ENCODE results near the gene PCNX3. TPM values are rescaled to one million over a fixed set of nuclear protein-coding genes. Genes with fewer than 3 reads are reported as not detected.

PCNX3 gene
- total RNA-seq, 1 donor, result 31.5 TPM

- TF ChIP-seq, protein P1, sequence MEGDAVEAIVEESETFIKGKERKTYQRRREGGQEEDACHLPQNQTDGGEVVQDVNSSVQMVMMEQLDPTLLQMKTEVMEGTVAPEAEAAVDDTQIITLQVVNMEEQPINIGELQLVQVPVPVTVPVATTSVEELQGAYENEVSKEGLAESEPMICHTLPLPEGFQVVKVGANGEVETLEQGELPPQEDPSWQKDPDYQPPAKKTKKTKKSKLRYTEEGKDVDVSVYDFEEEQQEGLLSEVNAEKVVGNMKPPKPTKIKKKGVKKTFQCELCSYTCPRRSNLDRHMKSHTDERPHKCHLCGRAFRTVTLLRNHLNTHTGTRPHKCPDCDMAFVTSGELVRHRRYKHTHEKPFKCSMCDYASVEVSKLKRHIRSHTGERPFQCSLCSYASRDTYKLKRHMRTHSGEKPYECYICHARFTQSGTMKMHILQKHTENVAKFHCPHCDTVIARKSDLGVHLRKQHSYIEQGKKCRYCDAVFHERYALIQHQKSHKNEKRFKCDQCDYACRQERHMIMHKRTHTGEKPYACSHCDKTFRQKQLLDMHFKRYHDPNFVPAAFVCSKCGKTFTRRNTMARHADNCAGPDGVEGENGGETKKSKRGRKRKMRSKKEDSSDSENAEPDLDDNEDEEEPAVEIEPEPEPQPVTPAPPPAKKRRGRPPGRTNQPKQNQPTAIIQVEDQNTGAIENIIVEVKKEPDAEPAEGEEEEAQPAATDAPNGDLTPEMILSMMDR (IDR thresholded peaks at IDR 0.05; ENCODE audit: insufficient read depth, low read length), result no peak
- no peak overlapping the region for H3K4me3 ChIP-seq (ENCODE audit: low read depth, low read length)
- DNase-seq (ENCODE audit: low read depth), result no peak
Observed at GRCh38 chr11:65619281-65619928, 3.8 kb downstream of the PCNX3 start.

- no peak for DNase-seq (ENCODE audit: low read depth)
- TF ChIP-seq, protein P1 (IDR thresholded peaks at IDR 0.05; ENCODE audit: insufficient read depth, low read length), result no peak
- no peak overlapping the region for H3K4me3 ChIP-seq (ENCODE audit: low read depth, low read length)
Observed at GRCh38 chr11:65620666-65621065, 5.1 kb downstream of the PCNX3 start.

DNA sequence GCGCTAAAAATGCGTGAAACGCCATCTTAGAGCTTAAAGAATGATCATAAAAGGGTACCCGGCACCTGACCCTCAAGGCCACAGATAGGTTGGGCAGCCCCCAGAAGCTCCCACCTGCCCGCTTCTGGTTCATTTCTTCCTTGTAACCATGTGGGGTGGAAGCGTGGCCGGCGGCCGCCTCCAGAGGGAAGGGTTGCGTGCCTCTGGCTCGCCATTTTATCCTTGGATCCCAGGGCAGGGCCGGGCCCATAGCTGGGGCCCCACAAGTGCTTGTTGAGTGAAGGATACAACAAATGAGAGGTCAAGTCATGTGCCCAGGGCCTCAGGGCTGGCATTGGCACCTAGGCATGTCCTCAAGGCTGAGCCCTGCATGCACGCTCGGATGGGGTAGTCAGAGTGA is 5.9 kb downstream of the PCNX3 start:
- TF ChIP-seq, protein P1 (IDR thresholded peaks at IDR 0.05; ENCODE audit: insufficient read depth, low read length), result no peak
- no peak for DNase-seq (ENCODE audit: low read depth)
- H3K4me3 ChIP-seq (ENCODE audit: low read depth, low read length), result no peak overlapping the region

GRCh38 chr11:65622011-65622410 is 6.4 kb downstream of the PCNX3 start:
- DNase-seq (ENCODE audit: low read depth), result no peak
- H3K4me3 ChIP-seq (ENCODE audit: low read depth, low read length), result no peak overlapping the region
- TF ChIP-seq, protein P1 (IDR thresholded peaks at IDR 0.05; ENCODE audit: insufficient read depth, low read length), result no peak

- TF ChIP-seq, protein P1 (IDR thresholded peaks at IDR 0.05; ENCODE audit: insufficient read depth, low read length), result no peak
- no peak for DNase-seq (ENCODE audit: low read depth)
- no peak overlapping the region for H3K4me3 ChIP-seq (ENCODE audit: low read depth, low read length)
Observed at GRCh38 chr11:65623177-65623576, 7.6 kb downstream of the PCNX3 start.

DNA sequence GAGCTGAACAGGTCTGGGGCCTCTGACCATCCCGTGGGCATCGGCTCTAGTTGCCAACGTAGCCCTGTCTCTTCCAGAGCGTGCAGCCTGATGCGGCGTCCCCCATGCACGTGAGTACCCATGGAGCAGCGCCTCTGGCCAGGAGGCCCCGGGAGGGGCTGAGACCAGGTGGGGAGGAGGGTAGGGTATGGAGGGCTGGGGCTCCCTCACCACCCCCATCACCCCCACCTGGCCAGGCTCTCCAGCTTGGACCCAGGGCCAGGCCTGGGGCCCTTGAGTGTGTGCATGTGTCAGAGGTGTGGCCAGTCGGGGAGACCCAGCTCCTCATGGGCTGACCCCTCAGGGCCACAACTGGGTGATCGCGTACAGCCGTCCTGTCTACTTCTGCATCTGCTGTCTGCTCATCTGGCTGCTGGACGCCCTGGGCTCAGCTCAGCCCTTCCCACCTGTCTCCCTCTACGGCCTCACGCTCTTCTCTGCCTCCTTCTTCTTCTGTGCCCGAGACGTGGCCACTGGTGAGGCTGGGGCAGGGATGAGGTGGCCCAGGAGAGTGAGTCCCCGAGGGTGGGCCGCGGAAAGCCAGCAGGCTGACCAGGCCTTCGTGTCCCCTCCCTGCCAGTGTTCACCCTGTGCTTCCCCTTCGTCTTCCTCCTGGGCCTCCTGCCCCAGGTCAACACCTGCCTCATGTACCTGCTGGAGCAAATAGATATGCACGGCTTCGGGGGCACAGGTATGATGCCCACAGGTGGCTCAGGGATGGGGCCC is 8.5 kb downstream of the PCNX3 start:
- TF ChIP-seq, protein P1 (IDR thresholded peaks at IDR 0.05; ENCODE audit: insufficient read depth, low read length), result no peak
- DNase-seq (ENCODE audit: low read depth), result no peak
- no peak overlapping the region for H3K4me3 ChIP-seq (ENCODE audit: low read depth, low read length)

All from fibroblast of the aortic adventitia (primary cell).